Astrocyte of the cerebellum (primary cell): Measurements from ENCODE around the gene FLNB.
A peak's percentile ranks its signal among the peaks of the same experiment; 100 is the strongest.

Source experiments
- DNase-seq: peaks from one replicate; pipeline ENCODE4 v3.0.0-alpha.2; 2011; ENCODE audit warnings: low read depth
- H3K4me3 ChIP-seq: 2 replicates; pipeline ENCODE4 v1.5.1; 2011; ENCODE audit warnings: mild to moderate bottlenecking, low read depth, low read length, moderate library complexity
- CTCF ChIP-seq: IDR thresholded peaks from 2 replicates; pipeline ENCODE4 v1.5.1; 2012; ENCODE audit warnings: low read length, low read depth, moderate library complexity, mild to moderate bottlenecking; ENCODE audit errors: missing control alignments
- in situ Hi-C: cut with HindIII; loops from 2 replicates; pipeline ENCODE4 v1.10.0; 2017; ENCODE audit warnings: low sequenced_read_pairs

Gene FLNB

GRCh38 chr3:58058361-58059263, 50.4 kb downstream of the FLNB start:
- no peak overlapping the region for H3K4me3 ChIP-seq
- DNase-seq = no peak
- TF ChIP-seq CTCF = no peak
- in situ Hi-C loops = no loop called here

DNA sequence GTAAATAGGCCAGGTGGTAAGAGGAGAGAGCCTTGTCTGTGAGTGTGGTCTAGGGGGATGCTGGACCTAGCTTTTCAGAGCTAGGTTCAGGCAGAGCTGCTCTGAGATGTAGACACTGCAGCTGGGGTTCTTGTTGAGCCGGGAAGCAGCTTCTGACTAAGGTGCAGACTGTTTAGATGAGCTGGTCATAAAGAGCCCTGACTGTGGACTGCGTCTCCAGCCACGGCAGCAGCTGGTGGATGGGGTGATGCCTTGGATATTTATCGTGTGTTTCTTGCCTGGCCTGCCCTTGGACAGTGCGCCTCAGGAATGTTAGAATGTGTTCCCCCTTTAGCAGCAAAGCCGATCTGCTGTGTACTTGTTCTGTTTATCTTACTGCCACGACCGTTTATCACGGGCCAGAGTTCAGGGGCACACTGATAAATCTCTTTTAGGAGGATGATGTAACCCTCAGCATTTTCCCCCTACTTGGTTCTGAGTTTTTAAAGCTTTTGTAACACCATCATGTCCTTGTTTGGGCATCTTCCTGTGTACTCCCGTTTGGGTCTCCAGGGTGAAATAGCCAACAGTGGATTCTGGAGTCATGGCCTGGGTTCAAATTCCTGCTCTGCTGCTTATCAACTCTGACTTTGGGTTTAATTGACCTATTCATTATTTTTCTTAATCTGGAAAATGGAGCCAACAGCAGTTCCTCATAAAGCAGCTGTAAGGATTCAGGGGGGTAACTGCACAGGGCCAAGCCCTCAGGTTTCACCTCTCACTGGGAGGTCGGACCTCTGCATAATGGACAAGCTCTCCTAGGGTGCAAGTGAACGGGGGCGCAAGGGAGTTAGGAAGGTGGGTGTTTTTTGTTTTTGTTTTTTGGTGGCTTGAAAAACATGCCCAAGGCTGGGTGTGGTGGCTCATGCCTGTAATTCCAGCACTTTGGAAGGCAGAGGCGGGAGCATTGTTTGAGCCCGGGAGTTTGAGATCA, 51.4 kb downstream of the FLNB start:
- H3K4me3 ChIP-seq = no peak overlapping the region
- in situ Hi-C loops = no loop called here
- no peak for DNase-seq
- no peak for TF ChIP-seq CTCF

- TF ChIP-seq CTCF = no peak
- in situ Hi-C loops = no loop called here
- no peak overlapping the region for H3K4me3 ChIP-seq
- DNase-seq = no peak
Measured at GRCh38 chr3:58062472-58062871, 54.2 kb downstream of the FLNB start.

GRCh38 chr3:58063022-58063815, 55.0 kb downstream of the FLNB start:
- no peak overlapping the region for H3K4me3 ChIP-seq
- TF ChIP-seq CTCF = no peak
- in situ Hi-C loops = no loop called here
- DNase-seq = peak; percentile 94

DNA sequence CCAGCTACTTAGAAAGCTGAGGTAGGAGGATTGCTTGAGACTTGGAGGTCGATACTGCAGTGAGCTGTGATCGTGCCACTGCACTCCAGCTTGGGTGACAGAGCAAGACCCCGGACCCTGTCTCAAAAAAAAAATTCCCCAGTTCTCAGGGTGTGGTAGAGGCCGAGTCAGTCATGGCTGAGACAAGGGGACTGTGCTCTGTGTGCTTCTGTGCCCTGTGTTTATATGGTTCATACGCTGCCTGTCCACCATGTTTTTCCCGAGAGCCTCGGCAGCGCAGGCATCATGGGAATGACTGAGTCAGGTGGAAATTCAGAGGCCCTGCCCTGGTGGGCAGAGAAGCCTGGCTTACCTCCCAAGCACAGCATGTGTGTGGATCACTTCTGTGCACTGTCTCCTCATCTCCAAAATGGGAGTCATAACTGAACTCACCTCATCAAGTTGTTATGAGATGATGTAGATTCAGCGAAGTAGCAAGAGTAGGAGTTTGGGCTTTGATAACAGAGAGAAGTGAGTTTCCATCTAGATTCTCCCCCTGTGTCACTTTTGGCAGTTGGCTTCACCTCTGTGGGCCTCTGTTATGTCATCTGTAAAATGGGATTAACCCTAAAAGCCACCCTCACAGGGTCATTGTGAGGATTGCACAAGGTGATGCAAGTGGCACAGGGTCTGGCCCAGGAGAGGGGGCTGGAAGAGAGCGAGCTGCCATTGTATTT, 56.9 kb downstream of the FLNB start:
- DNase-seq = no peak
- in situ Hi-C loops = no loop called here
- no peak for TF ChIP-seq CTCF
- no peak overlapping the region for H3K4me3 ChIP-seq
